ENCODE measurements around the gene CAMSAP1.

The CAMSAP1 gene

DNA sequence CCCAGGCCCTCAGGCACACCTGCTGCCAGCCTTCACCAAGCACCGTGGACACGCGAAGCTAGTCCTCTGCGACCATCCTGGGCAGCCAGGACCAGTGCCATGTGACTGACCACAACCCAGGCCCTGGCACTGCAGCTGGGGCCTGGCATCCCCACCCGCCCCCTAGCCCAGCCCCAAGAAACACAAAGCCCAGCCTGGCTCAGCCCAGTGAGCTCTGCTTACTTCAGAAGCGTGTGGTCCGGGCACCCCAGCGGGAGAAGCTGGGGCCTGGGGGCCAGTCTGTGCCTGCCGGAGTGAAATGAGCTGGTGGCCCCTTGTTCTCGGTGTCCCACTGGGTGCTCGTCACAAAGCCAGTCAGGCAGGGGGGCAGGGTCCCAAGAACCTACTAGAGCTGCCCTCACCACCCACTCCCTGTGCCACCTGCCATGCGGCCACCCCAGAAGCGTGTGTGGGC, 117.5 kb downstream of the CAMSAP1 start:
- TF ChIP-seq POU2F2 (IDR thresholded peaks at IDR 0.05; ENCODE audit: low read depth, low read length) (no peak), PAX5 (IDR thresholded peaks at IDR 0.05; ENCODE audit: insufficient read depth, low read length, severe bottlenecking) (no peak), SPI1 (IDR thresholded peaks at IDR 0.05; ENCODE audit: low read depth, low read length) (no peak), TAF1 (IDR thresholded peaks at IDR 0.05; ENCODE audit: low read depth, low read length) (no peak), POLR2AphosphoS5 (IDR thresholded peaks at IDR 0.05; ENCODE audit: low read depth, low read length) (no peak), POLR2A (IDR thresholded peaks at IDR 0.05; ENCODE audit: low read depth, low read length) (no peak)
- FAIRE-seq (no peak), DNase-seq (ENCODE audit: insufficient read length, low spot score) (peak; percentile 29)

- FAIRE-seq (no peak), DNase-seq (ENCODE audit: insufficient read length, low spot score) (no peak)
- TF ChIP-seq PAX5 (IDR thresholded peaks at IDR 0.05; ENCODE audit: insufficient read depth, low read length, severe bottlenecking) (no peak), TAF1 (IDR thresholded peaks at IDR 0.05; ENCODE audit: low read depth, low read length) (no peak), POU2F2 (IDR thresholded peaks at IDR 0.05; ENCODE audit: low read depth, low read length) (no peak), SPI1 (IDR thresholded peaks at IDR 0.05; ENCODE audit: low read depth, low read length) (no peak), POLR2AphosphoS5 (IDR thresholded peaks at IDR 0.05; ENCODE audit: low read depth, low read length) (no peak), POLR2A (IDR thresholded peaks at IDR 0.05; ENCODE audit: low read depth, low read length) (no peak)
These were observed 118.6 kb downstream of the CAMSAP1 start for GRCh38 chr9:135788576-135789300.

- FAIRE-seq (no peak), DNase-seq (ENCODE audit: insufficient read length, low spot score) (no peak)
- TF ChIP-seq SPI1 (IDR thresholded peaks at IDR 0.05; ENCODE audit: low read depth, low read length) (no peak), PAX5 (IDR thresholded peaks at IDR 0.05; ENCODE audit: insufficient read depth, low read length, severe bottlenecking) (no peak), POLR2A (IDR thresholded peaks at IDR 0.05; ENCODE audit: low read depth, low read length) (no peak), POU2F2 (IDR thresholded peaks at IDR 0.05; ENCODE audit: low read depth, low read length) (no peak), TAF1 (IDR thresholded peaks at IDR 0.05; ENCODE audit: low read depth, low read length) (no peak), POLR2AphosphoS5 (IDR thresholded peaks at IDR 0.05; ENCODE audit: low read depth, low read length) (no peak)
These were observed 119.4 kb downstream of the CAMSAP1 start for GRCh38 chr9:135787776-135788575.

DNA sequence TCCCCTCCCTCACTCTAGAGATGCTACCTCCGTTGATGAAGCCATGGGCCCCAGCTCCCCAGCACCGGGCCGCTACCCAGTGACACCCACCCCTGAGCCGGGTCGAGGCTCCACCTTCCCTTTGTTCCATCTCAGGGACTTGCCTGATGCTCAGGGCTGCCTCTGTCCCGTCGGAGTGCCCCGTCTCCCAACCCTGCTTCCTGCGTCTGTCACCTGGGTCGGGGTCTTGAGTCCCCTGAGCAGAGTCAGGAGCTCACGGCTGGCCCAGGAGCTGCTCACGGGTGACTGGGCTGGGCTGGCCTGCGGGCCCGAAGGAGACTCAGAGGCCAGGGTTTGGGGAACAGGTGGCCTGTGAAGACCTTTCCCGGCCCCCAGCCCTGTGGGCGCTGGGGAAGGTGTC, 120.0 kb downstream of the CAMSAP1 start:
- TF ChIP-seq POLR2AphosphoS5 (IDR thresholded peaks at IDR 0.05; ENCODE audit: low read depth, low read length): no peak
- TF ChIP-seq TAF1 (IDR thresholded peaks at IDR 0.05; ENCODE audit: low read depth, low read length): no peak
- TF ChIP-seq PAX5 (IDR thresholded peaks at IDR 0.05; ENCODE audit: insufficient read depth, low read length, severe bottlenecking): no peak
- TF ChIP-seq SPI1 (IDR thresholded peaks at IDR 0.05; ENCODE audit: low read depth, low read length): no peak
- no peak for TF ChIP-seq POLR2A (IDR thresholded peaks at IDR 0.05; ENCODE audit: low read depth, low read length)
- TF ChIP-seq POU2F2 (IDR thresholded peaks at IDR 0.05; ENCODE audit: low read depth, low read length): no peak
- FAIRE-seq: no peak

DNA sequence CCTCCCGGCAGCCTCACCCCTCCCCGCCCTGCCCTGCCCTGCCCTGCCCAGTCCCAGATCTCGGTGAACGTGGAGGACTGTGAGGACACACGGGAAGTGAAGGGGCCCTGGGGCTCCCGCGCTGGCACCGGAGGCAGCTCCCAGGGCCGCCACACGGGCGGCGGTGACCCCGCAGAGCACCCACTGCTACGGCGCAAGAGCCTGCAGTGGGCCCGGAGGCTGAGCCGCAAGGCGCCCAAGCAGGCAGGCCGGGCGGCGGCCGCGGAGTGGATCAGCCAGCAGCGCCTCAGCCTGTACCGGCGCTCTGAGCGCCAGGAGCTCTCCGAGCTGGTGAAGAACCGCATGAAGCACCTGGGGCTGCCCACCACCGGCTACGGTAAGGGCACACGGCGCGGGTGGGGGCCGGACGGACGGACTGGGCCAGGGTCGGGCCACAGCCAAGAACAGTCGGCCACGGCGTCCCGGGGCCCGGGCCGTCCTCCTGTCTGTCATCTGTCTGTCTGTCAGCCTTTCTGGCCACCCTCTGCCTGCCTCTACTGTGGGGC, 121.1 kb downstream of the CAMSAP1 start:
- no peak for TF ChIP-seq TAF1 (IDR thresholded peaks at IDR 0.05; ENCODE audit: low read depth, low read length)
- no peak for DNase-seq (ENCODE audit: insufficient read length, low spot score)
- FAIRE-seq: no peak

More for the DNA sequence above, 120.0 kb downstream of the CAMSAP1 start:
- DNase-seq (ENCODE audit: insufficient read length, low spot score): no peak

DNA sequence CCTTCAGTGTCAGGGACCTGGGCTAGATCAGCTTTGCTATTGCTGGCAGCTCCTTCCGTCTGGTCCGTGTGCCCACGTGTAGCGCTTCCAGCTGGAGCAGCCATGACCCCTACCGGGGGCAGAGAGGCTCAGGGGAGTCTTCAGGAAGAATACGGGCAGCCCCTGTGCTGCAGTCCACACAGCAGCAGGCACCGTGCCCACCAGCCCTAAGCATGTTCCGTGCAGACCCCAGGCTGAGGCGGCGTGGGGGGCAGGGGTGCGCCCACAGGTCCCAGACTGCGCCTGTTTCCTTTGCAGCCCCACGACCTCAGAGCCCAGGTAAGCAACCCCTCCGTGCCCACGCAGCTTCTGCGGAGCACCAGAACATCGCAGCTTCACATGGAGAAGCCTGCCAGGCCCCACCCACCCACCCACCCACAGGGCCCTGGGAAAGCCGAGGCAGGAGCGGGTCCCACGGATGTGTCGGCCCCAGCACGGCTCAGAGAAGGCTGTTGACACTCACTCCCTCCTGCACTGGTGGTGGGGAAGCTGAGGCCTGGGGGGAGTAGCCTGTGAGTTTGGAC, 122.3 kb downstream of the CAMSAP1 start:
- no peak for DNase-seq (ENCODE audit: insufficient read length, low spot score)
- TF ChIP-seq TAF1 (IDR thresholded peaks at IDR 0.05; ENCODE audit: low read depth, low read length): no peak
- TF ChIP-seq POLR2A (IDR thresholded peaks at IDR 0.05; ENCODE audit: low read depth, low read length): no peak
- no peak for TF ChIP-seq POU2F2 (IDR thresholded peaks at IDR 0.05; ENCODE audit: low read depth, low read length)
- TF ChIP-seq SPI1 (IDR thresholded peaks at IDR 0.05; ENCODE audit: low read depth, low read length): no peak
- TF ChIP-seq POLR2AphosphoS5 (IDR thresholded peaks at IDR 0.05; ENCODE audit: low read depth, low read length): no peak
- no peak for TF ChIP-seq PAX5 (IDR thresholded peaks at IDR 0.05; ENCODE audit: insufficient read depth, low read length, severe bottlenecking)
- FAIRE-seq: no peak

DNA sequence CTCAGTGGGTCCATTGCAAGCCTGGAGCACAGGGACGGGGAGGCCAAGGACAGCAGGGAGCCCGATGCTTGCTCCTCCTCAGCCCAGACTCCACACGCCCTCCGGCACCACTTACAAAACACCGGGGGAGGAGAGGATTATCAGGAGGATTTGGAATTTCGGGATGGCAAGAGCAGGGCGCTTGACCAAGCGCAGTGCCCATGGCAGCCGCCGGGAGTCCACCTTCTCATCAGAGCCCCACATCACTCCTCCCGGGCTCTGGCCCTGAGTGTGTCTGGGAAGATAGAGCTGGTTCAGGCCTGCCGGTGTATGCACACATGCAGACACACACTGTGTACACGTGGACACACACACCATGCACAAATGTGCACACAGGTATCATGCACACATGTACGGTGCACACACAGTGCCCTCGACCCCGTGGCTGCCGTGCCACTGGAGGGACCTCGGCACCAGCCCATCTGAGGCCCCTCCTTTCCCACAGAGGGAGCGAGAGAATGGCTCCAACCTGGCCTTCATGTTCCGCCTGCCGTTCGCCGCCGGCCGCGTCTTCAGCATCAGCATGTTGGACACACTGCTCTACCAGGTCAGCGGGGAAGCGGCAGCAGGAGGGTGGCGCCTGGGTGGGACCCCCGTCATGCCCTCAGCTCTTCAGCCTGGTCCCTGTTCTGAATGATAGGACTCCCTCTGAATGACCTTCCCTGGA, 123.7 kb downstream of the CAMSAP1 start:
- DNase-seq (ENCODE audit: insufficient read length, low spot score) (no peak), FAIRE-seq (no peak)
- TF ChIP-seq SPI1 (IDR thresholded peaks at IDR 0.05; ENCODE audit: low read depth, low read length) (no peak), PAX5 (IDR thresholded peaks at IDR 0.05; ENCODE audit: insufficient read depth, low read length, severe bottlenecking) (no peak), POLR2AphosphoS5 (IDR thresholded peaks at IDR 0.05; ENCODE audit: low read depth, low read length) (no peak)

- no peak for FAIRE-seq
- DNase-seq (ENCODE audit: insufficient read length, low spot score): no peak
- TF ChIP-seq POU2F2 (IDR thresholded peaks at IDR 0.05; ENCODE audit: low read depth, low read length) (no peak), SPI1 (IDR thresholded peaks at IDR 0.05; ENCODE audit: low read depth, low read length) (no peak), POLR2AphosphoS5 (IDR thresholded peaks at IDR 0.05; ENCODE audit: low read depth, low read length) (no peak), TAF1 (IDR thresholded peaks at IDR 0.05; ENCODE audit: low read depth, low read length) (no peak), POLR2A (IDR thresholded peaks at IDR 0.05; ENCODE audit: low read depth, low read length) (no peak), PAX5 (IDR thresholded peaks at IDR 0.05; ENCODE audit: insufficient read depth, low read length, severe bottlenecking) (no peak)
These were observed 124.4 kb downstream of the CAMSAP1 start for GRCh38 chr9:135782946-135783345.

DNA sequence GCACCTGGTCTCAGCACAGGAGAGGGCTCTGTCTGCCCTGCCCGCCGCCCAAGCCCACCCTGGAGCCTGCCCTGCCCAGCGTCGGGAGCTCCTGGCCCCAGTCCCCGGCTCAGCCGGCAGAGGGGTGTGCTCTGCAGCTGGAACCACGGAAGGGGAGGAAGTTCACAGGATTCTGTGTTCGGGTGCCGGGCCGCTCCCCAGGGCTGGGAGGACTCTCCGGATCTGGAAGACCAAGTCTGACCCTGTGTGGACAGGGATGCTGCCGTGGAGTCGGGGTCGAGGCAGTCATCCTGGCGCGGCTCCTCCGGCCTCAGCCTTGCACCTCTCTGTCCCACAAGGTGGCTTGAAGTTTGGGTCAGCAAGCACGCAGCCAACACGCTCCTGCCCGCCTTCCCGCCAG, 126.7 kb downstream of the CAMSAP1 start:
- TF ChIP-seq PAX5 (IDR thresholded peaks at IDR 0.05; ENCODE audit: insufficient read depth, low read length, severe bottlenecking) (no peak), POLR2AphosphoS5 (IDR thresholded peaks at IDR 0.05; ENCODE audit: low read depth, low read length) (no peak), POLR2A (IDR thresholded peaks at IDR 0.05; ENCODE audit: low read depth, low read length) (no peak), TAF1 (IDR thresholded peaks at IDR 0.05; ENCODE audit: low read depth, low read length) (no peak), SPI1 (IDR thresholded peaks at IDR 0.05; ENCODE audit: low read depth, low read length) (no peak), POU2F2 (IDR thresholded peaks at IDR 0.05; ENCODE audit: low read depth, low read length) (no peak)
- no peak for DNase-seq (ENCODE audit: insufficient read length, low spot score)
- no peak for FAIRE-seq

Data from GM12891 (cell line).